ENCODE measurements around the gene CCDC93. TPM values are rescaled to one million over a fixed set of nuclear protein-coding genes. Genes with fewer than 3 reads are reported as not detected.

Gene CCDC93
- total and polyA plus RNA-seq, 10 of the 15 experiments (the other 5 are each of a cell fraction or from before 2014, with no cell fraction given), result 3.6 to 27.2 (median 13.5) TPM

DNA sequence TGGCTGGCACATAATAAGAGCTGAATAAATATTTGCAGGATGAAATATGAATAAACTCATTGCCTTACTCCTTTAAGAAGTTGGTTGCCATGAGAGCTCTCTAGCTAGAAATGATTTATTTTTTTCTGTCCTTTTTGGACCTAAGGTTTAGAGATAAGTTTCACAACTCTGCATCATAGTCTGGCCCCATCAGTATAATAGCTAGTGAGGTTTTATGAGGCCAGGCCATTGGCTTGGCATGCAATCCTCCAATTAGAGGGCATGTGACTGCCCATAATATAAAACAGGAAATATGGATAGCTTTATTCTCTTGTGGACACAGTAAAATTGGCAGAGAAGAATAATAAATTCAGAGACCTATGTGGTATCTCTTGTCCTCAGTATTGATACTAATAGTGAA is 48.2 kb upstream of the CCDC93 start:
- no peaks in the 10 kb centered on the region for H3K79me2 ChIP-seq (ENCODE audit: control insufficient read depth, insufficient read depth, low read length)
- no peak for ATAC-seq
- no TSS peak for BruUV-seq (replicated peaks)
- in situ Hi-C loops (cut with MboI) (no loop called here), intact Hi-C loops (cut with micrococcal nuclease; ENCODE audit: unreplicated experiment) (loop anchor here (10.0 kb wide), 1 partner anchor 247 kb away; the partner anchor contains the start of gene DDX18)
- no peak for DNase-seq (ENCODE audit: low read depth, low spot score)
- FAIRE-seq, result no peak
- H3K36me3 ChIP-seq (ENCODE audit: control insufficient read depth in 2 of 2, insufficient read depth in 2 of 2, low read length in 1 of 2), result no peaks in the 10 kb centered on the region
- H3K27me3 ChIP-seq (replicated peaks in 1 of 2; ENCODE audit: control insufficient read depth in 2 of 2, insufficient read depth in 2 of 2, low read length in 1 of 2), result no peaks in the 10 kb centered on the region
- POLR2A ChIA-PET, result no interaction called here
- H3K4me1 ChIP-seq (ENCODE audit: control insufficient read depth, insufficient read depth, low read length), result peaks cover 21% of the 10 kb centered on the region
- CTCF ChIA-PET, result interaction anchor here (0.7 to 19.8 kb wide), 15 partner anchors 9 to 222 kb away, joined by 3 to 626 read pairs (median 5); no protein-coding TSS in a partner anchor
- no peak for TF ChIP-seq ASH2L (IDR thresholded peaks at IDR 0.05; ENCODE audit: borderline replicate concordance, low read depth)
- no peak for TF ChIP-seq GATAD2B (conservative IDR thresholded peaks at IDR 0.05; ENCODE audit: low read depth)
- no peak for TF ChIP-seq EED (IDR thresholded peaks at IDR 0.05; ENCODE audit: low read depth)
- TF ChIP-seq, protein P1, sequence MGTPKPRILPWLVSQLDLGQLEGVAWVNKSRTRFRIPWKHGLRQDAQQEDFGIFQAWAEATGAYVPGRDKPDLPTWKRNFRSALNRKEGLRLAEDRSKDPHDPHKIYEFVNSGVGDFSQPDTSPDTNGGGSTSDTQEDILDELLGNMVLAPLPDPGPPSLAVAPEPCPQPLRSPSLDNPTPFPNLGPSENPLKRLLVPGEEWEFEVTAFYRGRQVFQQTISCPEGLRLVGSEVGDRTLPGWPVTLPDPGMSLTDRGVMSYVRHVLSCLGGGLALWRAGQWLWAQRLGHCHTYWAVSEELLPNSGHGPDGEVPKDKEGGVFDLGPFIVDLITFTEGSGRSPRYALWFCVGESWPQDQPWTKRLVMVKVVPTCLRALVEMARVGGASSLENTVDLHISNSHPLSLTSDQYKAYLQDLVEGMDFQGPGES (IDR thresholded peaks at IDR 0.05), result no peak
- TF ChIP-seq, protein P2, sequence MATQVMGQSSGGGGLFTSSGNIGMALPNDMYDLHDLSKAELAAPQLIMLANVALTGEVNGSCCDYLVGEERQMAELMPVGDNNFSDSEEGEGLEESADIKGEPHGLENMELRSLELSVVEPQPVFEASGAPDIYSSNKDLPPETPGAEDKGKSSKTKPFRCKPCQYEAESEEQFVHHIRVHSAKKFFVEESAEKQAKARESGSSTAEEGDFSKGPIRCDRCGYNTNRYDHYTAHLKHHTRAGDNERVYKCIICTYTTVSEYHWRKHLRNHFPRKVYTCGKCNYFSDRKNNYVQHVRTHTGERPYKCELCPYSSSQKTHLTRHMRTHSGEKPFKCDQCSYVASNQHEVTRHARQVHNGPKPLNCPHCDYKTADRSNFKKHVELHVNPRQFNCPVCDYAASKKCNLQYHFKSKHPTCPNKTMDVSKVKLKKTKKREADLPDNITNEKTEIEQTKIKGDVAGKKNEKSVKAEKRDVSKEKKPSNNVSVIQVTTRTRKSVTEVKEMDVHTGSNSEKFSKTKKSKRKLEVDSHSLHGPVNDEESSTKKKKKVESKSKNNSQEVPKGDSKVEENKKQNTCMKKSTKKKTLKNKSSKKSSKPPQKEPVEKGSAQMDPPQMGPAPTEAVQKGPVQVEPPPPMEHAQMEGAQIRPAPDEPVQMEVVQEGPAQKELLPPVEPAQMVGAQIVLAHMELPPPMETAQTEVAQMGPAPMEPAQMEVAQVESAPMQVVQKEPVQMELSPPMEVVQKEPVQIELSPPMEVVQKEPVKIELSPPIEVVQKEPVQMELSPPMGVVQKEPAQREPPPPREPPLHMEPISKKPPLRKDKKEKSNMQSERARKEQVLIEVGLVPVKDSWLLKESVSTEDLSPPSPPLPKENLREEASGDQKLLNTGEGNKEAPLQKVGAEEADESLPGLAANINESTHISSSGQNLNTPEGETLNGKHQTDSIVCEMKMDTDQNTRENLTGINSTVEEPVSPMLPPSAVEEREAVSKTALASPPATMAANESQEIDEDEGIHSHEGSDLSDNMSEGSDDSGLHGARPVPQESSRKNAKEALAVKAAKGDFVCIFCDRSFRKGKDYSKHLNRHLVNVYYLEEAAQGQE (IDR thresholded peaks at IDR 0.05; ENCODE audit: low read depth, low read length), result no peak
- TF ChIP-seq SRF (IDR thresholded peaks at IDR 0.05; ENCODE audit: low read depth in 2 of 2, low read length in 2 of 2), result no peak
- TF ChIP-seq IRF4 (IDR thresholded peaks at IDR 0.05; ENCODE audit: low read depth, low read length), result no peak
- TF ChIP-seq CEBPB (IDR thresholded peaks at IDR 0.05; ENCODE audit: borderline replicate concordance in 1 of 2, low read depth in 2 of 2, low read length in 2 of 2), result no peak
- no peaks in the 10 kb centered on the region for H3K9me3 ChIP-seq (replicated peaks; ENCODE audit: control insufficient read depth, insufficient read depth, low read length)
- no peak overlapping the region for H3K4me2 ChIP-seq (ENCODE audit: control insufficient read depth, insufficient read depth)
- no peak overlapping the region for H3K9ac ChIP-seq (ENCODE audit: control insufficient read depth, insufficient read depth, low read length)
- H2AFZ ChIP-seq (ENCODE audit: control insufficient read depth, low read depth, low read length), result no peak overlapping the region
- no peak overlapping the region for H3K27ac ChIP-seq (ENCODE audit: control insufficient read depth, insufficient read depth)
- no peaks in the 10 kb centered on the region; the same call in 1 of the 2 replicates for H4K20me1 ChIP-seq (ENCODE audit: control insufficient read depth, insufficient read depth)
- H3K4me3 ChIP-seq, result no peak overlapping the region
- RAD21 ChIA-PET (ENCODE audit: unreplicated experiment), result interaction anchor here (1.1 to 9.8 kb wide), 5 partner anchors 12 to 59 kb away, joined by 3 to 266 read pairs (median 4); no protein-coding TSS in a partner anchor
- SMC1A ChIA-PET (ENCODE audit: uncharacterized antibody, unreplicated experiment), result interaction anchor here (0.7 to 11.4 kb wide), 12 partner anchors 11 to 102 kb away, joined by 3 to 358 read pairs (median 6); partner anchors contain the start of gene INSIG2

All from GM12878 (cell line).